Suprapubic skin (tissue), 4 donors: ENCODE measurements around the gene DPYSL4. TPM values are rescaled to one million over a fixed set of nuclear protein-coding genes. Genes with fewer than 3 reads are reported as not detected.
A peak's percentile ranks its signal among the peaks of the same experiment; 100 is the strongest.

Source experiments
- DNase-seq, 2 donors: peaks; one replicate each; pipeline ENCODE4 v3.0.0-alpha.2; 2019; ENCODE audit warnings: low spot score in 2 of 2
- H3K27ac ChIP-seq: fragments of 200-600 bp; sonication (generic); one replicate; pipeline ENCODE4 v1.5.1; 2019
- H3K27me3 ChIP-seq: fragments of 200-600 bp; sonication (generic); one replicate; pipeline ENCODE4 v1.5.1; 2019
- H3K36me3 ChIP-seq: fragments of 200-600 bp; sonication (generic); one replicate; pipeline ENCODE4 v1.5.1; 2019
- H3K4me1 ChIP-seq: fragments of 200-600 bp; sonication (generic); one replicate; pipeline ENCODE4 v1.5.1; 2019
- H3K4me3 ChIP-seq: fragments of 200-600 bp; sonication (generic); one replicate; pipeline ENCODE4 v1.5.1; 2019; ENCODE audit warnings: mild to moderate bottlenecking
- H3K9me3 ChIP-seq: fragments of 200-600 bp; sonication (generic); one replicate; pipeline ENCODE4 v1.5.1; 2019
- CTCF ChIP-seq, 2 donors: fragments of 200-600 bp in 1 of 2; fragments of 450-650 bp in 1 of 2; sonication (generic) in 1 of 2; IDR thresholded peaks; one replicate each; pipeline ENCODE4 v1.5.1; 2016 to 2019; ENCODE audit warnings: antibody characterized with exemption in 2 of 2, mild to moderate bottlenecking in 1 of 2, moderate library complexity in 1 of 2
- EP300 ChIP-seq: sonication (generic); formaldehyde crosslinking; IDR thresholded peaks from one replicate; pipeline ENCODE4 v1.6.1; 2017; ENCODE audit warnings: antibody characterized with exemption
- POLR2A ChIP-seq, 2 donors: fragments of 450-650 bp; IDR thresholded peaks; one replicate each; pipeline ENCODE4 v1.6.1; 2017; ENCODE audit warnings: antibody characterized with exemption in 2 of 2, mild to moderate bottlenecking in 2 of 2, moderate library complexity in 2 of 2
- POLR2AphosphoS5 ChIP-seq, 3 donors: sonication (generic); formaldehyde crosslinking; IDR thresholded peaks; one replicate each; pipeline ENCODE4 v1.6.1; 2017; ENCODE audit warnings: antibody characterized with exemption in 3 of 3
- WGBS: methylation state at CpG from one replicate; pipeline ENCODE4 v1.1.5; 2018; 5-methylcytosine and 5-hydroxymethylcytosine counted together
- total RNA-seq, 4 donors: library from RNA; depleted of rRNA; stranded (reverse); fragments of >200 nt; gene quantifications; one replicate each; pipeline ENCODE4 v1.1.0, GENCODE V29; 2016

The DPYSL4 gene
- 1 to 10 TPM in 1 of 4 donors, under 1 TPM in 2, not detected in 1; 0.38 to 1.7 (median 0.91) TPM for total RNA-seq

DNA sequence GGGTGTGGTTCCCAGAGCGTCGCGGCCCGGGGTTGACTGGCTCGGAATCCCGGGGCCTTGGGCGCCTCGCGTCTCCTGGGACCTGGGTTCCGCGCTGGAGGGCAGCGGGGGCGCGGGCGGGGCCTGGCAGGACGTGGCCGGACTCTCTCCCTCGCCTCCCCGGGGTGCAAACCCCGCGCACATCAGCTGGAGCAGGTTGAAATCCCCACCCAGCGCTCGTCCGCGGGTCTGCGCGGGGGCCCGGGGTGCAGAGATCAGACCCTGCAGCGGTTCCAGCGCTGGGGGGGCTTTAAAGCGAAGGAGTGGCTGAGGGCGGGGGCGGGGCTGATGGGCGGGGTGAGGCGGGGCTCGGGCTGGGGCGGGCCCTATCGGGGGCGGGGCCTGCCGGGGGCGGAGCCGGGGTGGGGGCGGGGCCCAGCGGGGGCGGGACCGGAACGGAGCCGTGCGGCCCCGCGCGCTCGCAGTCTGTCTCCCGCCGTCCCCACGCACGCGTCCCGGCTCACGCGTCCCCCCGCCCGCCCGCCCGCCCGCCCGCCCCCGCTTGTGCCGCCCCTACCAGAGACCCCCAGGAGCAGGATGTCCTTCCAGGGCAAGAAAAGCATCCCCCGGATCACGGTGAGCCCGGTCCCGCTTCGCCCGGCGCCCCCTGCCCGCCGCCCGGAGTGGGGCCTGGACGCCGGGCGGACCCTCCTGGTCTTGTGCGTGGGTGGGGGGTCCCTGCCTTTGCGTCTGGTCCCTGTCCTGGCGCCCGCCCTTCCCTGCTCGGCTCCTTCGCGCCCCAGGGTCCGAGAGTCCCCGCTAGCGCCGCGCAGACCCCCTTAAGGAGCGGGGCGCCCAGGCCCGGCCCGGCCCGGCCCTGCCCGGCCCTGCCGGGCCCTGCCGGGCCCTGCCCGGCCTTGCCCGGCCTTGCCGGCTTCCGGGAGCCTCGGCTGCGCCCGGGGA is at the start of gene DPYSL4:
DPYSL4 (plus strand) TSS at position 461 of the 942 bp plus-strand sequence; CDS start at position 577, 116 bp downstream.
- H3K27ac ChIP-seq: no peak within 1 kb of the TSS
- H3K9me3 ChIP-seq: no peaks in the 10 kb centered on the region
- peak within 1 kb of the TSS; percentile 50 for H3K4me3 ChIP-seq
- peaks cover 75% of the 10 kb centered on the region for H3K27me3 ChIP-seq
- no peak for DNase-seq
- H3K4me1 ChIP-seq: peaks cover 40% of the 10 kb centered on the region
- H3K36me3 ChIP-seq: no peaks in the 10 kb centered on the region
- no peak for TF ChIP-seq POLR2AphosphoS5 (IDR thresholded peaks at IDR 0.05)
- no peak for TF ChIP-seq CTCF (IDR thresholded peaks at IDR 0.05)
- no peak for TF ChIP-seq EP300
- TF ChIP-seq POLR2A (IDR thresholded peaks at IDR 0.05): no peak
- WGBS: 0% methylated on average over 8 of the region's 109 CpGs

DNA sequence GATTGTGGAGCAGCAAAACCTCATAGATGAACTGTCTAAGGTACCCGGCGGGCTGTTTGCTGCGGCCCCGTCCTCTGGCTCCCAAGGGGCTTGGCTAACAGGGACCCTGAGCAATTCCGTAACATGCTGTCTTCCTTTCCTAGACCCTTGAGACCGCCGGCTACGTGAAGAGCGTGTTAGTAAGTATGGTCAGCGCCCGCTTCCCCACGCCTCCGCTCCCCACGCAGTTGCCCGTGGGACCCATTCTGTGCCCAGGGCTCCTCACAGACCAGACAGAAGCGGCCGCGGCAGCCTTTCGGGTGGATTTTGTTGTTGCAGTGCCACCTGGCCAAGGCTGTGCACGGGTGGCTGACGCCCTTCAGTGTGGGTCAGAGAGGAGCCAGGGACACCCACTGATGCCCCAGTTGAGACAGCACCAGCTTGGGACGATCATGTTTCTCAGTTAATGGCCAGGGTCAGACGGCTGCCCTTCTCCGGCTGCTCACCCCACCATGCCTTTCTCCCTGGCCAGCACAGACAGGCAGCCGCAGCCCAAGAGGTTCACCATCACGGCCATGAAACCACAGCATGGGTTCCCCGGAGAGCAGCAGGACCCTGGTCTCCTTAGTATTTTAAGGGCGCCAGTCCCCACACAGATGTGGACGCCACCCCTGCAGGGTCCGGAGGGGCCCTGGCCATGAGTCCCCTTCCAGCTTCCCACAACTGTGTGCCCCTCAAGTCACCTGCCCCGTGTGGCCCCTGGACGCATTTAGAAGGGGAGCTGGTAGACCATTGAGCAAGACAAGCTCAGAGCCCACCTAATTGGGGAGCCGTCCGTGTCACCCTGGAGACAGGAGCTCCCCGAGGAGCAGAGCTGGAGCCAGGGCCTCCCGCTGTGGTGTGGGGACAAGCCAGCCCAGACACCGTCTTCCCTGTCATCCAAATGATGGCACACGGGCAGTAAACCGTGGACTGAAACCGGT is 49.4 kb upstream of the DPYSL4 start:
- WGBS: 94% methylated on average over 31 of the region's 40 CpGs
- no peaks in the 10 kb centered on the region for H3K9me3 ChIP-seq
- H3K4me1 ChIP-seq: peaks cover 6% of the 10 kb centered on the region
- H3K27me3 ChIP-seq: peaks cover 19% of the 10 kb centered on the region
- no peak for TF ChIP-seq POLR2AphosphoS5 (IDR thresholded peaks at IDR 0.05)
- TF ChIP-seq POLR2A (IDR thresholded peaks at IDR 0.05): no peak
- TF ChIP-seq EP300: no peak
- TF ChIP-seq CTCF (IDR thresholded peaks at IDR 0.05): no peak
- peak in 1 of 2 donors; percentile 53 for DNase-seq
- no peak overlapping the region for H3K4me3 ChIP-seq
- no peaks in the 10 kb centered on the region for H3K36me3 ChIP-seq
- H3K27ac ChIP-seq: no peak overlapping the region

GRCh38 chr10:132138133-132138532 is 48.6 kb upstream of the DPYSL4 start:
- WGBS: 91% methylated on average over 40 of the region's 40 CpGs
- peak in 1 of 2 donors; percentile 26 for DNase-seq
- Histone ChIP-seq H3K36me3 (no peaks in the 10 kb centered on the region), H3K27me3 (peaks cover 19% of the 10 kb centered on the region), H3K27ac (no peak overlapping the region), H3K9me3 (no peaks in the 10 kb centered on the region), H3K4me1 (peaks cover 3% of the 10 kb centered on the region), H3K4me3 (no peak overlapping the region)
- TF ChIP-seq POLR2AphosphoS5 (IDR thresholded peaks at IDR 0.05) (no peak), POLR2A (IDR thresholded peaks at IDR 0.05) (no peak), CTCF (IDR thresholded peaks at IDR 0.05) (no peak), EP300 (no peak)

DNA sequence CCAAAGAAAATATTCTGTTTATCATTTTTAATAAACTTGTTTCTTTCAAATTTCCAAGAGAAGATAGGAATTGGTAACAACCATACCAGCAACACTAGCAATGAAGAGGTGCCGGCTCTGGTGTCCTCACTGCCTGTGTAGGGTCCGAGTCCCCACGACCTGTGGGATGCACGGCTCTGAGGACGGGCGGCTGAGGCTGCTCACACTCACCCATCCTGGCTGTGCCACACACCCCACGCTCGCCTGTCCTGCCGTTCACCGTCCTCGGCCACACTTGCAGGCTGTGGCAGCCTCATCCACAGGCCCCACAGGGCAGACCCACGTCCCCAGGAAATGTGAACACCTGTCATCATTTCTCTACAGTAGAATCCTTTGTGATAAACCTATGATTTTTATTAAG is 48.2 kb upstream of the DPYSL4 start:
- peak; percentile 29 to 63 for DNase-seq
- 90% methylated on average over 12 of the region's 12 CpGs for WGBS
- Histone ChIP-seq H3K9me3 (no peaks in the 10 kb centered on the region), H3K27ac (no peak overlapping the region), H3K36me3 (no peaks in the 10 kb centered on the region), H3K4me1 (peaks cover 3% of the 10 kb centered on the region), H3K27me3 (peaks cover 16% of the 10 kb centered on the region), H3K4me3 (no peak overlapping the region)
- TF ChIP-seq POLR2AphosphoS5 (IDR thresholded peaks at IDR 0.05): no peak
- TF ChIP-seq CTCF (IDR thresholded peaks at IDR 0.05): no peak
- TF ChIP-seq POLR2A (IDR thresholded peaks at IDR 0.05): no peak
